ENCODE measurements around the gene SMCO3. TPM values are rescaled to one million over a fixed set of nuclear protein-coding genes. Genes with fewer than 3 reads are reported as not detected.
A peak's percentile ranks its signal among the peaks of the same experiment; 100 is the strongest.

SMCO3 gene
- polyA plus RNA-seq (2013): 1.5 and 1.8 TPM in 2 replicates

- Histone ChIP-seq H3K27ac (ENCODE audit: low read depth, low read length) (no peak within 1 kb of the TSS), H2AFZ (ENCODE audit: insufficient read depth, low read length, poor library complexity) (no peak within 1 kb of the TSS), H3K4ac (ENCODE audit: low read depth, low read length) (no peak within 1 kb of the TSS), H3K9me3 (ENCODE audit: insufficient read depth, low read depth, low read length) (no peaks in the 10 kb centered on the region), H3K27me3 (ENCODE audit: insufficient read depth, low read length) (no peaks in the 10 kb centered on the region), H3K14ac (ENCODE audit: low read length) (no peak within 1 kb of the TSS), H4K8ac (ENCODE audit: low read depth, low read length) (no peak within 1 kb of the TSS), H3K79me1 (ENCODE audit: low read length) (peaks cover 2% of the 10 kb centered on the region), H3K18ac (ENCODE audit: low read length) (no peak within 1 kb of the TSS), H2BK5ac (ENCODE audit: low read depth, low read length, poor library complexity) (no peak within 1 kb of the TSS), H3K23ac (ENCODE audit: low read length) (no peak within 1 kb of the TSS), H4K12ac (ENCODE audit: low read depth, low read length) (no peak within 1 kb of the TSS), H4K91ac (ENCODE audit: low read depth, low read length) (peak within 1 kb of the TSS; percentile 68), H2AK5ac (ENCODE audit: low read length) (no peak within 1 kb of the TSS), H3K79me2 (ENCODE audit: control insufficient read depth, insufficient read depth, low read length, poor library complexity) (no peaks in the 10 kb centered on the region), H2BK120ac (ENCODE audit: insufficient read depth, low read length, poor library complexity) (peak within 1 kb of the TSS; percentile 60), H3K4me3 (ENCODE audit: low read depth, low read length) (no peak within 1 kb of the TSS), H3K4me1 (ENCODE audit: control insufficient read depth in 1 of 2, insufficient read depth in 2 of 2, low read length in 2 of 2) (peaks cover 0 to 4% of the 10 kb centered on the region in 2 experiments), H3K4me2 (ENCODE audit: low read length) (no peak within 1 kb of the TSS), H3K36me3 (ENCODE audit: control insufficient read depth in 1 of 2, insufficient read depth in 2 of 2, low read length in 2 of 2) (no peaks in the 10 kb centered on the region), H2BK12ac (ENCODE audit: low read length) (peak within 1 kb of the TSS; percentile 89), H3K9ac (ENCODE audit: low read length) (no peak within 1 kb of the TSS)
- DNase-seq: no peak
- WGBS (ENCODE audit: extremely low coverage, insufficient coverage, insufficient read length): no CpG with 5 or more reads among the region's 3 CpGs
These were observed at the start of gene SMCO3 for GRCh38 chr12:14814014-14814413. TSS of gene SMCO3 (minus strand) at chr12:14814182. CDS start at chr12:14806680, 7,502 bp downstream.

GRCh38 chr12:14860490-14860889, 46.5 kb upstream of the SMCO3 start:
- Histone ChIP-seq H4K12ac (ENCODE audit: low read depth, low read length) (no peak overlapping the region), H3K36me3 (ENCODE audit: control insufficient read depth in 1 of 2, insufficient read depth in 2 of 2, low read length in 2 of 2) (no peaks in the 10 kb centered on the region), H4K8ac (ENCODE audit: low read depth, low read length) (no peak overlapping the region), H3K23ac (ENCODE audit: low read length) (no peak overlapping the region), H3K27ac (ENCODE audit: low read depth, low read length) (no peak overlapping the region), H3K9ac (ENCODE audit: low read length) (no peak overlapping the region), H3K4me2 (ENCODE audit: low read length) (no peak overlapping the region), H3K4ac (ENCODE audit: low read depth, low read length) (no peak overlapping the region), H3K79me1 (ENCODE audit: low read length) (no peaks in the 10 kb centered on the region), H2BK120ac (ENCODE audit: insufficient read depth, low read length, poor library complexity) (no peak overlapping the region), H3K14ac (ENCODE audit: low read length) (no peak overlapping the region), H3K79me2 (ENCODE audit: control insufficient read depth, insufficient read depth, low read length, poor library complexity) (no peaks in the 10 kb centered on the region), H2BK5ac (ENCODE audit: low read depth, low read length, poor library complexity) (no peak overlapping the region), H3K18ac (ENCODE audit: low read length) (no peak overlapping the region), H3K4me1 (ENCODE audit: control insufficient read depth in 1 of 2, insufficient read depth in 2 of 2, low read length in 2 of 2) (no peaks in the 10 kb centered on the region), H2AK5ac (ENCODE audit: low read length) (no peak overlapping the region), H2AFZ (ENCODE audit: insufficient read depth, low read length, poor library complexity) (no peak overlapping the region), H4K91ac (ENCODE audit: low read depth, low read length) (no peak overlapping the region), H3K4me3 (ENCODE audit: low read depth, low read length) (no peak overlapping the region), H2BK12ac (ENCODE audit: low read length) (no peak overlapping the region), H3K27me3 (ENCODE audit: insufficient read depth, low read length) (no peaks in the 10 kb centered on the region), H3K9me3 (ENCODE audit: insufficient read depth, low read depth, low read length) (no peaks in the 10 kb centered on the region)
- no peak for DNase-seq

GRCh38 chr12:14858513-14858912, 44.5 kb upstream of the SMCO3 start:
- Histone ChIP-seq H3K23ac (ENCODE audit: low read length) (no peak overlapping the region), H4K8ac (ENCODE audit: low read depth, low read length) (no peak overlapping the region), H3K36me3 (ENCODE audit: control insufficient read depth in 1 of 2, insufficient read depth in 2 of 2, low read length in 2 of 2) (no peaks in the 10 kb centered on the region), H3K4ac (ENCODE audit: low read depth, low read length) (no peak overlapping the region), H2BK120ac (ENCODE audit: insufficient read depth, low read length, poor library complexity) (no peak overlapping the region), H2BK5ac (ENCODE audit: low read depth, low read length, poor library complexity) (no peak overlapping the region), H3K14ac (ENCODE audit: low read length) (no peak overlapping the region), H3K18ac (ENCODE audit: low read length) (no peak overlapping the region), H3K4me2 (ENCODE audit: low read length) (no peak overlapping the region), H3K79me2 (ENCODE audit: control insufficient read depth, insufficient read depth, low read length, poor library complexity) (no peaks in the 10 kb centered on the region), H3K9ac (ENCODE audit: low read length) (no peak overlapping the region), H2BK12ac (ENCODE audit: low read length) (no peak overlapping the region), H3K4me3 (ENCODE audit: low read depth, low read length) (no peak overlapping the region), H3K4me1 (ENCODE audit: control insufficient read depth in 1 of 2, insufficient read depth in 2 of 2, low read length in 2 of 2) (no peaks in the 10 kb centered on the region), H4K91ac (ENCODE audit: low read depth, low read length) (no peak overlapping the region), H3K79me1 (ENCODE audit: low read length) (peaks cover 5% of the 10 kb centered on the region), H3K27me3 (ENCODE audit: insufficient read depth, low read length) (no peaks in the 10 kb centered on the region), H2AK5ac (ENCODE audit: low read length) (no peak overlapping the region), H4K12ac (ENCODE audit: low read depth, low read length) (no peak overlapping the region), H2AFZ (ENCODE audit: insufficient read depth, low read length, poor library complexity) (no peak overlapping the region), H3K27ac (ENCODE audit: low read depth, low read length) (no peak overlapping the region), H3K9me3 (ENCODE audit: insufficient read depth, low read depth, low read length) (no peaks in the 10 kb centered on the region)
- no peak for DNase-seq
- no CpG with 5 or more reads among the region's 1 CpG for WGBS (ENCODE audit: extremely low coverage, insufficient coverage, insufficient read length)

DNA sequence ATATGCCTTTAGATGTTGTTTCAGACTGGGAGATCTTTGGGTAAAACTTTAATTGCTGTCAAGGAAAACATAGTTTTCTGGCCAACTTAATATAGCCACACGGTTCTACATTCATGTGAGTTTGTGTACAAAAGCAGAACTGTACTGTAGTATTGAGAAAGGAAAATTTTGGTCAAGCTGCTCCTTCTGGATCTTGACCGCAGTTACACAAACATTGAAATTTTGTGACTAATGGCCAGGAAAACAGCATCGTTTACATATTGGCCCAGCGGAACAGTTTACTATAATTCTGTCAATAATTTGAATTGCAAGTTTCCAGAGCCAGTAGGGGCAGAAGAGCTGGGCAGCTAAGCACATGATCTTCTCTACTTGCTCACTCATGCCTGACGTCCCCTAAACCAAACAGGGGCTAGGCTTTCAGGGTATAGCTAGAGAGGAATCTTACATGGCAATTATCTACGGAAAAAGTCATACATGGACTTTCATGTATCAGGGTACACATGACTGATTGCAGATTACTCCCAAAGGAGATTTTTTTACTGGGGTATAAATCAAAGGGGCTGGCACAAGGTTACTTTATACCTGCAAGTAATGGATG, 40.7 kb upstream of the SMCO3 start:
- Histone ChIP-seq H2AK5ac (ENCODE audit: low read length) (no peak overlapping the region), H3K4ac (ENCODE audit: low read depth, low read length) (no peak overlapping the region), H3K79me1 (ENCODE audit: low read length) (peaks cover 24% of the 10 kb centered on the region), H2BK12ac (ENCODE audit: low read length) (peak overlapping the region; percentile 77), H3K9ac (ENCODE audit: low read length) (no peak overlapping the region), H3K27me3 (ENCODE audit: insufficient read depth, low read length) (no peaks in the 10 kb centered on the region), H3K79me2 (ENCODE audit: control insufficient read depth, insufficient read depth, low read length, poor library complexity) (no peaks in the 10 kb centered on the region), H3K27ac (ENCODE audit: low read depth, low read length) (no peak overlapping the region), H4K8ac (ENCODE audit: low read depth, low read length) (peak overlapping the region; percentile 90), H4K91ac (ENCODE audit: low read depth, low read length) (no peak overlapping the region), H3K4me3 (ENCODE audit: low read depth, low read length) (no peak overlapping the region), H4K12ac (ENCODE audit: low read depth, low read length) (no peak overlapping the region), H2AFZ (ENCODE audit: insufficient read depth, low read length, poor library complexity) (no peak overlapping the region), H2BK5ac (ENCODE audit: low read depth, low read length, poor library complexity) (no peak overlapping the region), H3K23ac (ENCODE audit: low read length) (no peak overlapping the region), H2BK120ac (ENCODE audit: insufficient read depth, low read length, poor library complexity) (peak overlapping the region; percentile 72), H3K4me2 (ENCODE audit: low read length) (no peak overlapping the region), H3K14ac (ENCODE audit: low read length) (no peak overlapping the region), H3K4me1 (ENCODE audit: control insufficient read depth in 1 of 2, insufficient read depth in 2 of 2, low read length in 2 of 2) (peaks cover 2 to 18% of the 10 kb centered on the region in 2 experiments), H3K36me3 (ENCODE audit: control insufficient read depth in 1 of 2, insufficient read depth in 2 of 2, low read length in 2 of 2) (no peaks in the 10 kb centered on the region), H3K9me3 (ENCODE audit: insufficient read depth, low read depth, low read length) (no peaks in the 10 kb centered on the region), H3K18ac (ENCODE audit: low read length) (no peak overlapping the region)
- WGBS (ENCODE audit: extremely low coverage, insufficient coverage, insufficient read length): no CpG with 5 or more reads among the region's 6 CpGs
- peak in 1 of 2 donors; percentile 26 for DNase-seq
